Endothelial cell of umbilical vein (primary cell): ENCODE measurements around the gene ZNF83. TPM values are rescaled to one million over a fixed set of nuclear protein-coding genes. Genes with fewer than 3 reads are reported as not detected.
"Not testable (repeated sequence)": the region's sequence is repeated elsewhere in the genome, so short reads cannot be mapped to it uniquely, and the experiment has no call there.

Source experiments
- BruUV-seq: library from RNA; stranded (reverse); fragments of 400-500 nt; replicated peaks from 2 replicates; lab custom pipeline; 2021; lab: Mats Ljungman, UMichigan
- CTCF ChIA-PET: fragments of 300-600, 350-600 bp; sonication (Branson Sonifier 250); formaldehyde crosslinking; loops from one replicate; lab custom pipeline; 2021; ENCODE audit warnings: antibody characterized with exemption, inconsistent platforms; lab: Charles Lee
- POLR2A ChIA-PET: fragments of 300-600, 350-600 bp; sonication (Branson Sonifier 250); formaldehyde crosslinking; loops from one replicate; lab custom pipeline; 2021; ENCODE audit warnings: antibody characterized with exemption, inconsistent platforms; lab: Charles Lee
- DNase-seq: peaks from one replicate; pipeline ENCODE4 v3.0.0-alpha.2; 2011; ENCODE audit warnings: low read depth, low spot score
- FAIRE-seq: peaks from 2 replicates; lab custom pipeline; 2011; peaks lifted over from hg19 to GRCh38; lab: Jason Lieb, UNC
- H2AFZ ChIP-seq: 2 replicates; pipeline ENCODE4 v1.6.0; 2012; ENCODE audit warnings: low read depth, low read length, control low read depth, inconsistent platforms
- H3K27ac ChIP-seq: 2 replicates; pipeline ENCODE4 v1.5.1; 2011; ENCODE audit warnings: low read depth, mild to moderate bottlenecking, control low read depth, low read length, moderate library complexity; ENCODE audit not compliant: insufficient read depth
- H3K27me3 ChIP-seq, 2 experiments: 2 replicates each; pipeline versions ENCODE4 v1.6.0 to v1.6.1; 2011; ENCODE audit warnings: low read length in 2 of 2, mixed read lengths in 1 of 2; ENCODE audit not compliant: control insufficient read depth in 2 of 2, insufficient read depth in 2 of 2
- H3K36me3 ChIP-seq, 2 experiments: 2 replicates in 1 of 2; 3 replicates in 1 of 2; pipeline ENCODE4 v1.5.1; 2011; ENCODE audit warnings: low read length in 2 of 2, mild to moderate bottlenecking in 1 of 2, moderate library complexity in 1 of 2; ENCODE audit not compliant: control insufficient read depth in 2 of 2, insufficient read depth in 2 of 2; ENCODE audit errors: extremely low read depth in 1 of 2
- H3K4me1 ChIP-seq: 3 replicates; pipeline ENCODE4 v1.5.1; 2011; ENCODE audit warnings: mild to moderate bottlenecking, low read length; ENCODE audit not compliant: control insufficient read depth, insufficient read depth; ENCODE audit errors: extremely low read depth
- H3K4me2 ChIP-seq: 2 replicates; pipeline ENCODE4 v1.6.1; 2011; ENCODE audit warnings: low read length, control low read depth, mixed read lengths; ENCODE audit not compliant: insufficient read depth
- H3K4me3 ChIP-seq, 3 experiments: fragments of 200-600 bp in 1 of 3; sonication (generic), shearing (Covaris generic) in 1 of 3; replicated peaks in 1 of 3; 2 replicates each; pipeline ENCODE4 v1.5.1; 2011 to 2016; ENCODE audit warnings: control low read depth in 3 of 3, low read length in 3 of 3, mild to moderate bottlenecking in 2 of 3, inconsistent platforms in 1 of 3, low read depth in 1 of 3, moderate library complexity in 1 of 3; ENCODE audit not compliant: insufficient read depth in 1 of 3
- H3K79me2 ChIP-seq: 2 replicates; pipeline ENCODE4 v1.6.0; 2012; ENCODE audit warnings: low read length, inconsistent platforms; ENCODE audit not compliant: control insufficient read depth, insufficient read depth
- H3K9ac ChIP-seq: replicated peaks from 2 replicates; pipeline ENCODE3; 2011; ENCODE audit warnings: low read length, control low read depth; ENCODE audit not compliant: insufficient read depth; ENCODE audit errors: extremely low read depth
- H3K9me1 ChIP-seq: replicated peaks from 3 replicates; pipeline ENCODE4 v1.6.0; 2011; ENCODE audit warnings: mild to moderate bottlenecking, low read length; ENCODE audit not compliant: control insufficient read depth, insufficient read depth; ENCODE audit errors: extremely low read depth
- H3K9me3 ChIP-seq: replicated peaks from 2 replicates; pipeline ENCODE4 v1.5.1; 2012; ENCODE audit warnings: low read length, inconsistent platforms; ENCODE audit not compliant: control insufficient read depth, insufficient read depth
- H4K20me1 ChIP-seq: replicated peaks from 2 replicates; pipeline ENCODE3; 2011; ENCODE audit warnings: mild to moderate bottlenecking, low read length; ENCODE audit not compliant: control insufficient read depth, insufficient read depth; ENCODE audit errors: extremely low read depth
- CTCF ChIP-seq, 2 donors: IDR thresholded peaks; 1 replicate in 1 of 2; 2 replicates in 1 of 2; pipeline ENCODE4 v1.5.1; 2011; ENCODE audit warnings: low read length in 2 of 2, mild to moderate bottlenecking in 2 of 2, moderate library complexity in 2 of 2, control low read depth in 1 of 2, inconsistent platforms in 1 of 2, low read depth in 1 of 2; ENCODE audit not compliant: insufficient read depth in 1 of 2; ENCODE audit errors: extremely low read depth in 1 of 2
- EZH2 ChIP-seq: IDR thresholded peaks from 2 replicates; pipeline ENCODE4 v1.6.1; 2012; ENCODE audit warnings: borderline replicate concordance, low read depth, mild to moderate bottlenecking, moderate library complexity, low read length, inconsistent platforms; ENCODE audit not compliant: severe bottlenecking
- FOS ChIP-seq: IDR thresholded peaks from 2 replicates; pipeline ENCODE4 v1.6.1; 2011; ENCODE audit warnings: mild to moderate bottlenecking, low read length, moderate library complexity, borderline replicate concordance; ENCODE audit not compliant: insufficient read depth
- GATA2 ChIP-seq: IDR thresholded peaks from 2 replicates; pipeline ENCODE4 v1.7.0; 2011; ENCODE audit warnings: low read depth, mild to moderate bottlenecking, moderate library complexity, mixed read lengths, low read length; ENCODE audit not compliant: insufficient read length, insufficient read depth
- JUN ChIP-seq: IDR thresholded peaks from 2 replicates; pipeline ENCODE4 v1.6.1; 2011; ENCODE audit warnings: borderline replicate concordance, low read depth; ENCODE audit not compliant: insufficient read length, insufficient read depth
- MAX ChIP-seq: IDR thresholded peaks from 2 replicates; pipeline ENCODE4 v1.6.1; 2011; ENCODE audit not compliant: insufficient read depth, insufficient read length
- MYC ChIP-seq: IDR thresholded peaks from one replicate; pipeline ENCODE4 v1.6.1; 2011; ENCODE audit warnings: mild to moderate bottlenecking, low read depth, low read length
- POLR2A ChIP-seq: IDR thresholded peaks from 2 replicates; pipeline ENCODE4 v1.6.1; 2012; ENCODE audit warnings: low read depth, mild to moderate bottlenecking, control low read depth, low read length
- POLR2AphosphoS5 ChIP-seq: IDR thresholded peaks from 2 replicates; pipeline ENCODE4 v1.6.1; 2012; ENCODE audit warnings: low read depth, mild to moderate bottlenecking, control low read depth, low read length, moderate library complexity; ENCODE audit not compliant: insufficient read depth
- dilution Hi-C: fragments of 300-500 bp; cut with MboI; formaldehyde crosslinking; loops from one replicate; pipeline ENCODE4 v1.15.0; 2019; ENCODE audit warnings: low sequenced_read_pairs; ENCODE audit not compliant: extremely low pct_ligation_motif_present
- intact Hi-C: fragments of 100-400 bp; cut with micrococcal nuclease; formaldehyde crosslinking; loops from one replicate; pipeline ENCODE4 v1.10.0; 2022
- polyA plus RNA-seq, 4 experiments: library from polyadenylated mRNA; depleted of rRNA in 3 of 4; stranded (reverse) in 3 of 4; unstranded in 1 of 4; fragments of >200 nt; gene quantifications; 2 replicates each; pipeline versions ENCODE4 v1.2.1 to v1.2.3, GENCODE V29; 2011 to 2012; ENCODE audit warnings: missing spikeins in 1 of 4
- total RNA-seq: library from RNA; stranded (reverse); gene quantifications from 2 replicates; pipeline ENCODE4 v1.2.3, GENCODE V29; 2021

Gene ZNF83
- total and polyA plus RNA-seq, 2 donors (not counting 3 experiments of a cell fraction or from before 2014, with no cell fraction given): 32.3 to 41.4 TPM

GRCh38 chr19:52635786-52636570, 2.2 kb downstream of the ZNF83 start:
- ChIA-PET CTCF (no interaction called here), POLR2A (no interaction called here)
- H3K9me1 ChIP-seq: no peaks in the 10 kb centered on the region
- TF ChIP-seq JUN (no peak), MAX (no peak), POLR2A (no peak), EZH2 (no peak), FOS (no peak), GATA2 (no peak), MYC (no peak), CTCF (IDR thresholded peaks at IDR 0.05; ENCODE audit: extremely low read depth in 1 of 2, insufficient read depth in 1 of 2, low read depth in 1 of 2, low read length in 2 of 2) (no peak), POLR2AphosphoS5 (no peak)
- FAIRE-seq: no peak
- H3K27ac ChIP-seq: no peak overlapping the region
- H4K20me1 ChIP-seq: no peaks in the 10 kb centered on the region
- H2AFZ ChIP-seq: no peak overlapping the region
- no peaks in the 10 kb centered on the region for H3K27me3 ChIP-seq
- no peak overlapping the region for H3K9ac ChIP-seq
- H3K4me2 ChIP-seq: no peak overlapping the region
- no peaks in the 10 kb centered on the region for H3K36me3 ChIP-seq
- H3K9me3 ChIP-seq: no peaks in the 10 kb centered on the region
- dilution Hi-C loops: no loop called here
- no peaks in the 10 kb centered on the region for H3K79me2 ChIP-seq
- intact Hi-C loops: no loop called here
- no peak for DNase-seq
- no TSS peak for BruUV-seq
- H3K4me1 ChIP-seq: peaks cover 10% of the 10 kb centered on the region
- H3K4me3 ChIP-seq: no peak overlapping the region

- H3K27me3 ChIP-seq, H3K79me2 ChIP-seq, dilution Hi-C loops, H3K9ac ChIP-seq, H2AFZ ChIP-seq, intact Hi-C loops, H3K4me2 ChIP-seq, FAIRE-seq, H3K9me1 ChIP-seq, CTCF ChIA-PET, BruUV-seq, POLR2A ChIA-PET, H3K4me3 ChIP-seq, DNase-seq, H3K27ac ChIP-seq, H3K36me3 ChIP-seq, H4K20me1 ChIP-seq, H3K4me1 ChIP-seq, H3K9me3 ChIP-seq: not testable (repeated sequence)
Measured at GRCh38 chr19:52627441-52627840, 10.7 kb downstream of the ZNF83 start.
